Heart right ventricle (tissue), 16 donors: ENCODE data around the gene JAK1. TPM values are rescaled to one million over a fixed set of nuclear protein-coding genes. Genes with fewer than 3 reads are reported as not detected.

Experiments used
- ATAC-seq, 8 donors: fragments of 200-7000 bp; cut with Tn5 transposase; one replicate each; pipeline ENCODE4 v1.9.1; 2020; ENCODE audit warnings: mild to moderate bottlenecking in 8 of 8, moderate library complexity in 8 of 8, moderate number of reproducible peaks in 1 of 8
- DNase-seq, 2 donors: peaks; one replicate each; pipeline ENCODE4 v3.0.0-alpha.2; 2020
- H3K27ac ChIP-seq, 10 donors: fragments of 200-600 bp; sonication (generic) in 2 of 10; one replicate each; pipeline versions ENCODE4 v1.5.0 to v1.8.0; 2020 to 2022; ENCODE audit warnings: mild to moderate bottlenecking in 3 of 10
- H3K27me3 ChIP-seq, 7 donors: fragments of 200-600 bp; one replicate each; pipeline ENCODE4 v1.8.0; 2021 to 2022; ENCODE audit warnings: mild to moderate bottlenecking in 2 of 7
- H3K36me3 ChIP-seq, 9 donors: fragments of 200-600 bp; sonication (generic) in 1 of 9; one replicate each; pipeline versions ENCODE4 v1.5.0 to v1.8.0; 2020 to 2022; ENCODE audit warnings: mild to moderate bottlenecking in 2 of 9
- H3K4me1 ChIP-seq, 9 donors: fragments of 200-600 bp; sonication (generic) in 1 of 9; one replicate each; pipeline versions ENCODE4 v1.5.0 to v1.8.0; 2020 to 2022; ENCODE audit warnings: mild to moderate bottlenecking in 4 of 9
- H3K4me3 ChIP-seq, 10 donors: fragments of 200-600 bp; sonication (generic) in 2 of 10; one replicate each; pipeline versions ENCODE4 v1.5.0 to v1.8.0; 2020 to 2022; ENCODE audit warnings: mild to moderate bottlenecking in 7 of 10, moderate library complexity in 2 of 10
- H3K9me3 ChIP-seq, 11 donors: fragments of 200-600 bp in 10 of 11; sonication (generic) in 2 of 11; one replicate each; pipeline versions ENCODE4 v1.5.0 to v1.8.0; 2013 to 2022; ENCODE audit warnings: mild to moderate bottlenecking in 2 of 11, control low read depth in 1 of 11, moderate library complexity in 1 of 11
- CTCF ChIP-seq, 9 donors: fragments of 200-600 bp; sonication (generic) in 2 of 9; IDR thresholded peaks; one replicate each; pipeline versions ENCODE4 v1.5.0 to v1.8.0; 2021 to 2022; ENCODE audit warnings: antibody characterized with exemption in 9 of 9, mild to moderate bottlenecking in 5 of 9, moderate library complexity in 1 of 9
- WGBS, 2 donors: extraction: QIAGEN DNeasy Blood & Tissue Kit; methylation state at CpG; one replicate each; pipeline ENCODE4 v1.1.7; 2013; ENCODE audit warnings: inconsistent platforms in 1 of 2; 5-methylcytosine and 5-hydroxymethylcytosine counted together
- intact Hi-C, 10 donors: fragments of 100-400 bp; cut with DNase I; formaldehyde crosslinking; loops; one replicate each; pipeline versions ENCODE4 v1.11.1 to v1.14.2; 2022
- polyA plus RNA-seq, 2 donors: library from polyadenylated mRNA; stranded (reverse); fragments of 200-250 nt; gene quantifications; one replicate each; pipeline ENCODE4 v1.2.3, GENCODE V29; 2013
- total RNA-seq, 10 donors: library from RNA; stranded (reverse); fragmentation: NEBNext Ultra II Directional in 3 of 10; extraction: Animal tissue kit (Norgen Biotek cat#: 25700) in 3 of 10; gene quantifications; one replicate each; pipeline versions ENCODE4 v1.2.1 to v1.2.4, GENCODE V29; 2021 to 2023
- donor health status: Arrhythmogenic right ventricular cardiomyopathy.
- donor health status: ischemic (EF 13 %, LVEDD 7.1; RV severe dilation, severe dysfunction).
- donor health status: healthy with polysubstance abuse.
- donor health status: DM: no; HTN: yes; CAD: no.
- donor health status: DM: no; HTN: no; CAD: no.
- donor health status: ischemic (EF 25% LVEDD 6.9; RV normal size, moderate dysfunction).
- donor health status: ischemic (EF 25% LVEDD 5.7; RV mildly dilated, moderate dysfunction).
- donor health status: healthy.
- donor health status: DM: yes; HTN: yes; CAD: no.
- donor health status: Ischemic cardiomyopathy.
- donor health status: ischemic (EF 35%, LVEDD 5.7; RV mildly dilated, moderate dysfunction).
- donor health status: nonischemic (EF 11% LVEDD 7.7; RV severe dilation, severe dysfunction).
- donor health status: DM: yes; HTN: yes; CAD: no.
- donor health status: PGD.
- donor health status: ischemic (EF 29% LVEDD 5.4; RV normal size, mild dysfunction).
- donor health status: nonischemic (EF 23%, LVEDD 6.1; RV moderate dilation, normal function).

JAK1 gene
- total and polyA plus RNA-seq, 12 donors: 20.1 to 122 (median 81.3) TPM

GRCh38 chr1:65009176-65009575, 42.8 kb upstream of the JAK1 start:
- Histone ChIP-seq H3K36me3 (peaks cover 0 to 6% (median 0%) of the 10 kb centered on the region in 9 donors), H3K4me1 (peaks cover 0 to 22% (median 0%) of the 10 kb centered on the region in 9 donors), H3K9me3 (no peaks in the 10 kb centered on the region), H3K27me3 (no peaks in the 10 kb centered on the region), H3K4me3 (no peak overlapping the region), H3K27ac (no peak overlapping the region)
- DNase-seq: no peak
- ATAC-seq: no peak
- intact Hi-C loops: no loop called here
- no peak for TF ChIP-seq CTCF (IDR thresholded peaks at IDR 0.05)
- 90 to 92% methylated on average over 1 of the region's 1 CpG for WGBS, 2 donors

GRCh38 chr1:65006806-65007205, 40.5 kb upstream of the JAK1 start:
- Histone ChIP-seq H3K27me3 (no peaks in the 10 kb centered on the region), H3K27ac (no peak overlapping the region), H3K4me1 (peaks cover 4 to 35% (median 8%) of the 10 kb centered on the region in 9 donors), H3K4me3 (no peak overlapping the region), H3K36me3 (peaks cover 0 to 6% (median 0%) of the 10 kb centered on the region in 9 donors), H3K9me3 (no peaks in the 10 kb centered on the region)
- intact Hi-C loops: no loop called here
- no peak for DNase-seq
- WGBS, 2 donors: 95 to 100% methylated on average over 2 of the region's 2 CpGs
- TF ChIP-seq CTCF (IDR thresholded peaks at IDR 0.05): no peak
- no peak for ATAC-seq

- no peak for TF ChIP-seq CTCF (IDR thresholded peaks at IDR 0.05)
- Histone ChIP-seq H3K27me3 (no peaks in the 10 kb centered on the region), H3K9me3 (peaks cover 0 to 14% (median 6%) of the 10 kb centered on the region in 11 donors), H3K36me3 (no peaks in the 10 kb centered on the region), H3K27ac (peak overlapping the region; percentile 57 to 97 (median 92)), H3K4me1 (peaks cover 5 to 31% (median 19%) of the 10 kb centered on the region in 9 donors), H3K4me3 (peak overlapping the region; percentile 40 to 79 (median 64))
- DNase-seq: no peak
- whole genome bisulfite sequencing, 2 donors: 29 to 35% methylated on average over 11 of the region's 11 CpGs
- intact Hi-C loops: loop anchor here in 3 of 10 donors (5.0 kb wide), 2 partner anchors 36 to 64 kb away; partner anchors contain the start of gene JAK1 (in 2 of the 3)
- no peak for ATAC-seq
These were observed 36.9 kb upstream of the JAK1 start for GRCh38 chr1:65003316-65003664.

- Histone ChIP-seq H3K27ac (peak overlapping the region; percentile 57 to 97 (median 92)), H3K4me1 (peaks cover 5 to 31% (median 19%) of the 10 kb centered on the region in 9 donors), H3K27me3 (no peaks in the 10 kb centered on the region), H3K4me3 (peak overlapping the region; percentile 40 to 79 (median 64)), H3K36me3 (peaks cover 0 to under 1% (median 0%) of the 10 kb centered on the region in 9 donors), H3K9me3 (peaks cover 0 to 20% (median 11%) of the 10 kb centered on the region in 11 donors)
- DNase-seq (peak; percentile 81 to 83), ATAC-seq (peak; percentile 84 to 95 (median 88))
- no peak for TF ChIP-seq CTCF (IDR thresholded peaks at IDR 0.05)
- WGBS, 2 donors: 1 to 4% methylated on average over 72 of the region's 72 CpGs
- intact Hi-C loops: loop anchor here in 3 of 10 donors (5.0 kb wide), 2 partner anchors 35 to 65 kb away; partner anchors contain the start of gene JAK1 (in 2 of the 3)
These were observed 36.4 kb upstream of the JAK1 start for GRCh38 chr1:65002508-65003315.
